AG09319 (cell line): Measurements from ENCODE around the gene HAGH.

Experiments used
- DNase-seq: peaks from one replicate; pipeline ENCODE4 v3.0.0-alpha.2; 2010; ENCODE audit warnings: low read depth; ENCODE audit errors: extremely low read depth
- TF ChIP-seq, protein P1 (sequence below): IDR thresholded peaks from 2 replicates; pipeline ENCODE4 v1.5.1; 2011; ENCODE audit warnings: low read depth, mild to moderate bottlenecking, inconsistent platforms, low read length, moderate library complexity

The HAGH gene

DNA sequence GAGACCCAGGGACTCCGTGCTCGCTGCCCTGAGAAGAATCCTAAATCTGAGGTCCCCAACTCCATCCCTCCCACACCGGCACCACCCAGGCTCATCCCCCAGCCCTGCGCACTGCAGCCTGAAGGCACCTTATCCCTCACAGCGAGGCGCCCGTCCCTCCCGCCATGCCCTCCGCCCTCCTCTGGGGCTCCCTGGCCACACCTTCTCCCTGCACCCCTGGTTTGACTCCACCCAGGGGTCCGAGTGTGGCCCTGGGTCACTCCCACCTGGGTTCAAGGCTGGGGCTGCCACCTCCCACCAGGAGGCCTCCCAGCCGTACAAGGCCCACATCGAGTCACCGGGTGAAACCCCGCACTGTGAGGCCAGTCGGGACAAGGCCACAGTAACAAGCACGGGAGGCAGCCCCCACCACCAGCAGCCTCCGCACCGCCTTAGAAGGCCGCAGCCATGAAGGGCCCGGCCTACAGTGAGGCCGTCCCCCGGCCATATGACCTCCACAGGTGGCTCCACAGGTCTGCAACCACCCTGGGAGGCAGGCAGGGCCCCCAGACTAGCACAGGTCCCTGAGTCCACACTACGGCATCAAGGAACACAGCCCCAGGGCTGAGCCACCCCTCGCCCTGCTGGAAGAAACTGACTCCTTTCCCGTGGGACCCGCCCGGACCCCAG, 8.3 kb downstream of the HAGH start:
- DNase-seq = no peak
- TF ChIP-seq, protein P1, sequence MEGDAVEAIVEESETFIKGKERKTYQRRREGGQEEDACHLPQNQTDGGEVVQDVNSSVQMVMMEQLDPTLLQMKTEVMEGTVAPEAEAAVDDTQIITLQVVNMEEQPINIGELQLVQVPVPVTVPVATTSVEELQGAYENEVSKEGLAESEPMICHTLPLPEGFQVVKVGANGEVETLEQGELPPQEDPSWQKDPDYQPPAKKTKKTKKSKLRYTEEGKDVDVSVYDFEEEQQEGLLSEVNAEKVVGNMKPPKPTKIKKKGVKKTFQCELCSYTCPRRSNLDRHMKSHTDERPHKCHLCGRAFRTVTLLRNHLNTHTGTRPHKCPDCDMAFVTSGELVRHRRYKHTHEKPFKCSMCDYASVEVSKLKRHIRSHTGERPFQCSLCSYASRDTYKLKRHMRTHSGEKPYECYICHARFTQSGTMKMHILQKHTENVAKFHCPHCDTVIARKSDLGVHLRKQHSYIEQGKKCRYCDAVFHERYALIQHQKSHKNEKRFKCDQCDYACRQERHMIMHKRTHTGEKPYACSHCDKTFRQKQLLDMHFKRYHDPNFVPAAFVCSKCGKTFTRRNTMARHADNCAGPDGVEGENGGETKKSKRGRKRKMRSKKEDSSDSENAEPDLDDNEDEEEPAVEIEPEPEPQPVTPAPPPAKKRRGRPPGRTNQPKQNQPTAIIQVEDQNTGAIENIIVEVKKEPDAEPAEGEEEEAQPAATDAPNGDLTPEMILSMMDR = no peak

DNA sequence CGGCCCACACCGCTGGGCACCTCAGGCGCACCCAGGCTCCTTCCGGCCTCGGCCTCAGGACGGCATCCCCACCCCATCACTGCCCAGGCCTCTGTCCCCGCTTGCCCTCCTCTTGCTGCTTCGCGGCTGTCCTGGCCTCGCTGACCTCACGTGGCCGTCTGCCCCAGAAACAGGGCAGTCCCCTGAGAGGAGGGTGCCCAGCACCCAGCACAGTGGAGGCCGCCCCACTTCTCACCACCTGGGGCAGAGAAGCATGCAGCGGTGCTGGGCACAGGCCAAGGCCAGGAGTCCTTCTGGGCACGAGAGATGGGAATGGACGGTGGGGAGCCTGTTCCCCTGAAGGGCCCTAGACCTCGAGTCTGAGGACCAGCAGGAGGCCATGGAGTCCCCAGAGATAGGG, 8.9 kb downstream of the HAGH start:
- TF ChIP-seq, protein P1 = no peak
- DNase-seq = no peak

GRCh38 chr16:1817276-1817589, 9.4 kb downstream of the HAGH start:
- no peak for DNase-seq
- TF ChIP-seq, protein P1 = no peak

- TF ChIP-seq, protein P1 = no peak
- no peak for DNase-seq
These were observed 10.0 kb downstream of the HAGH start for GRCh38 chr16:1816396-1817275.

GRCh38 chr16:1815461-1815860, 11.2 kb downstream of the HAGH start:
- no peak for DNase-seq
- TF ChIP-seq, protein P1 = no peak

DNA sequence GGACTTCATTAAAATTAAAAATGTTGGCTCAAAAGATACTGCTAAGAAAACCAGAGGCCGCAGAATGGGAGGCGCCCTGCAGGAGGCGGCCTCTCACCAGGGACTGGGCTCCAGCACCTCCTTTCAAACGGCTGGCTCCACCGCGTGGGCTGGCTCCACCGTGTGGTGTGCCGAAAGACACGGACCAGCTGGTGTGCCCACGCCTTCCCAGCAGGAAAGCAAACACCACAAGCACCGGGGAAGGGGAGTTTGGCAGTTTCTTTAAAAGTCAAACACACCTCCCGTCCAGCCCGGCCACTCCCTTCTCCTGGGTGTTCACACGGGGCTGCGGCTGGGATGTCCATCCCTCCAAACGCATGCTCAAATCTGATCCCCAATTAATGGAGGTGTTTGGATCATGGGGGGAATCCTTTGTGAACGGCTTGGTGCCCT, 13.9 kb downstream of the HAGH start:
- TF ChIP-seq, protein P1 = peak; percentile 55
- peak; percentile 27 for DNase-seq

DNA sequence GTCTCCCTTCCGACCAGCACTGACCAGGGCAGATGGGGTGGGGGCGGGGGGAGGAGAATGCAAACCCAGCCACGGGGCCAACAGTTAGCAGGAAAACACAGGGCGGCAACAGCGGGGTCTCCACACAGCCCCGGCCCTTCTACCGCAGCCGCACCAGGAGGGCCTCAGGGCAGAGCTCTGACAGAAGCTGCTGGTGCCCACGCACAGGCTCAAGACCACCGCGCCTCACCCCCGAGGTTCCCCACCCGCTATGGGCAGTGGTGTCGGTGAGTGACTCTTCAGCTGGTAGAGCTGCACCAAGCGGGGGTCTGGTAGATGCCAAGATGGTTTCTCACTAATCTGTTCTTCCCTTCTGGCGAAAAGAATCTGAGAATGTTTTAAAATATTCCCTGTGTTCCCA, 16.1 kb downstream of the HAGH start:
- TF ChIP-seq, protein P1 = no peak
- no peak for DNase-seq
